ENCODE measurements around the gene GPANK1. TPM values are rescaled to one million over a fixed set of nuclear protein-coding genes. Genes with fewer than 3 reads are reported as not detected.

The GPANK1 gene
- total and polyA plus RNA-seq, 9 donors: 9.8 to 19.0 (median 15.5) TPM

- Histone ChIP-seq H3K36me3 (ENCODE audit: control insufficient read depth, insufficient read depth, low read length) (peaks cover 90% of the 10 kb centered on the region), H3K4me3 (ENCODE audit: low read length) (no peak overlapping the region), H3K27ac (ENCODE audit: low read length) (no peak overlapping the region), H3K9me3 (replicated peaks; ENCODE audit: control insufficient read depth, low read depth, low read length) (no peaks in the 10 kb centered on the region), H3K4me1 (ENCODE audit: control insufficient read depth, insufficient read depth, low read length) (peaks cover 12% of the 10 kb centered on the region), H3K27me3 (ENCODE audit: control insufficient read depth, insufficient read depth, low read length) (no peaks in the 10 kb centered on the region)
- WGBS (ENCODE audit: insufficient coverage): no CpG with 5 or more reads among the region's 4 CpGs
- DNase-seq: no peak
Measured at GRCh38 chr6:31641370-31641769, 23.4 kb downstream of the GPANK1 start.

- H3K27me3 ChIP-seq (ENCODE audit: control insufficient read depth, insufficient read depth, low read length): no peaks in the 10 kb centered on the region
- peaks cover 12% of the 10 kb centered on the region for H3K4me1 ChIP-seq (ENCODE audit: control insufficient read depth, insufficient read depth, low read length)
- no peak for DNase-seq
- H3K4me3 ChIP-seq (ENCODE audit: low read length): no peak overlapping the region
- no peak overlapping the region for H3K27ac ChIP-seq (ENCODE audit: low read length)
- no peaks in the 10 kb centered on the region for H3K9me3 ChIP-seq (replicated peaks; ENCODE audit: control insufficient read depth, low read depth, low read length)
- WGBS (ENCODE audit: insufficient coverage): 89% methylated on average over 3 of the region's 6 CpGs
- H3K36me3 ChIP-seq (ENCODE audit: control insufficient read depth, insufficient read depth, low read length): peaks cover 90% of the 10 kb centered on the region
Measured at GRCh38 chr6:31640612-31641011, 24.2 kb downstream of the GPANK1 start.

- no peak for DNase-seq
- peaks cover 12% of the 10 kb centered on the region for H3K4me1 ChIP-seq (ENCODE audit: control insufficient read depth, insufficient read depth, low read length)
- H3K4me3 ChIP-seq (ENCODE audit: low read length): no peak overlapping the region
- H3K36me3 ChIP-seq (ENCODE audit: control insufficient read depth, insufficient read depth, low read length): peaks cover 92% of the 10 kb centered on the region
- no peaks in the 10 kb centered on the region for H3K27me3 ChIP-seq (ENCODE audit: control insufficient read depth, insufficient read depth, low read length)
- no CpG with 5 or more reads among the region's 10 CpGs for WGBS (ENCODE audit: insufficient coverage)
- H3K27ac ChIP-seq (ENCODE audit: low read length): peak overlapping the region; percentile 13
- no peaks in the 10 kb centered on the region for H3K9me3 ChIP-seq (replicated peaks; ENCODE audit: control insufficient read depth, low read depth, low read length)
Measured at GRCh38 chr6:31639449-31639861, 25.3 kb downstream of the GPANK1 start.

- no peak overlapping the region for H3K4me3 ChIP-seq (ENCODE audit: low read length)
- H3K4me1 ChIP-seq (ENCODE audit: control insufficient read depth, insufficient read depth, low read length): peaks cover 12% of the 10 kb centered on the region
- no peaks in the 10 kb centered on the region for H3K9me3 ChIP-seq (replicated peaks; ENCODE audit: control insufficient read depth, low read depth, low read length)
- no peak for DNase-seq
- H3K36me3 ChIP-seq (ENCODE audit: control insufficient read depth, insufficient read depth, low read length): peaks cover 92% of the 10 kb centered on the region
- no peak overlapping the region for H3K27ac ChIP-seq (ENCODE audit: low read length)
- no peaks in the 10 kb centered on the region for H3K27me3 ChIP-seq (ENCODE audit: control insufficient read depth, insufficient read depth, low read length)
- WGBS (ENCODE audit: insufficient coverage): 96% methylated on average over 3 of the region's 9 CpGs
Measured at GRCh38 chr6:31639043-31639442, 25.8 kb downstream of the GPANK1 start.

GRCh38 chr6:31636698-31637596 is 27.9 kb downstream of the GPANK1 start:
- DNase-seq: no peak
- H3K9me3 ChIP-seq (replicated peaks; ENCODE audit: control insufficient read depth, low read depth, low read length): no peaks in the 10 kb centered on the region

GRCh38 chr6:31634969-31635575 is 29.7 kb downstream of the GPANK1 start:
- no peak overlapping the region for H3K27ac ChIP-seq (ENCODE audit: low read length)
- WGBS (ENCODE audit: insufficient coverage): 88% methylated on average over 10 of the region's 11 CpGs
- H3K36me3 ChIP-seq (ENCODE audit: control insufficient read depth, insufficient read depth, low read length): peaks cover 93% of the 10 kb centered on the region
- H3K4me3 ChIP-seq (ENCODE audit: low read length): no peak overlapping the region
- DNase-seq: no peak
- peaks cover 12% of the 10 kb centered on the region for H3K4me1 ChIP-seq (ENCODE audit: control insufficient read depth, insufficient read depth, low read length)
- no peaks in the 10 kb centered on the region for H3K27me3 ChIP-seq (ENCODE audit: control insufficient read depth, insufficient read depth, low read length)
- H3K9me3 ChIP-seq (replicated peaks; ENCODE audit: control insufficient read depth, low read depth, low read length): no peaks in the 10 kb centered on the region

More at GRCh38 chr6:31636698-31637596, 27.9 kb downstream of the GPANK1 start:
- WGBS (ENCODE audit: insufficient coverage): 76% methylated on average over 17 of the region's 27 CpGs
- Histone ChIP-seq H3K36me3 (ENCODE audit: control insufficient read depth, insufficient read depth, low read length) (peaks cover 93% of the 10 kb centered on the region), H3K4me1 (ENCODE audit: control insufficient read depth, insufficient read depth, low read length) (peaks cover 12% of the 10 kb centered on the region), H3K27ac (ENCODE audit: low read length) (no peak overlapping the region), H3K27me3 (ENCODE audit: control insufficient read depth, insufficient read depth, low read length) (no peaks in the 10 kb centered on the region), H3K4me3 (ENCODE audit: low read length) (no peak overlapping the region)

- Histone ChIP-seq H3K36me3 (ENCODE audit: control insufficient read depth, insufficient read depth, low read length) (peaks cover 93% of the 10 kb centered on the region), H3K4me1 (ENCODE audit: control insufficient read depth, insufficient read depth, low read length) (peaks cover 8% of the 10 kb centered on the region)
- WGBS (ENCODE audit: insufficient coverage): no CpG with 5 or more reads among the region's 3 CpGs
Measured at GRCh38 chr6:31634131-31634530, 30.7 kb downstream of the GPANK1 start.

GRCh38 chr6:31633447-31633846 is 31.4 kb downstream of the GPANK1 start:
- DNase-seq: no peak
- Histone ChIP-seq H3K27ac (ENCODE audit: low read length) (no peak overlapping the region), H3K4me1 (ENCODE audit: control insufficient read depth, insufficient read depth, low read length) (peaks cover 8% of the 10 kb centered on the region), H3K4me3 (ENCODE audit: low read length) (no peak overlapping the region), H3K27me3 (ENCODE audit: control insufficient read depth, insufficient read depth, low read length) (no peaks in the 10 kb centered on the region), H3K9me3 (replicated peaks; ENCODE audit: control insufficient read depth, low read depth, low read length) (no peaks in the 10 kb centered on the region), H3K36me3 (ENCODE audit: control insufficient read depth, insufficient read depth, low read length) (peaks cover 97% of the 10 kb centered on the region)
- WGBS (ENCODE audit: insufficient coverage): 86% methylated on average over 1 of the region's 7 CpGs

More at GRCh38 chr6:31634131-31634530, 30.7 kb downstream of the GPANK1 start:
- Histone ChIP-seq H3K27me3 (ENCODE audit: control insufficient read depth, insufficient read depth, low read length) (no peaks in the 10 kb centered on the region), H3K9me3 (replicated peaks; ENCODE audit: control insufficient read depth, low read depth, low read length) (no peaks in the 10 kb centered on the region), H3K4me3 (ENCODE audit: low read length) (no peak overlapping the region), H3K27ac (ENCODE audit: low read length) (no peak overlapping the region)
- DNase-seq: no peak

GRCh38 chr6:31632279-31632946 is 32.4 kb downstream of the GPANK1 start:
- no peaks in the 10 kb centered on the region for H3K27me3 ChIP-seq (ENCODE audit: control insufficient read depth, insufficient read depth, low read length)
- no peaks in the 10 kb centered on the region for H3K9me3 ChIP-seq (replicated peaks; ENCODE audit: control insufficient read depth, low read depth, low read length)
- WGBS (ENCODE audit: insufficient coverage): 85% methylated on average over 20 of the region's 26 CpGs
- H3K4me1 ChIP-seq (ENCODE audit: control insufficient read depth, insufficient read depth, low read length): peaks cover 8% of the 10 kb centered on the region
- peaks cover 100% of the 10 kb centered on the region for H3K36me3 ChIP-seq (ENCODE audit: control insufficient read depth, insufficient read depth, low read length)
- no peak for DNase-seq
- no peak overlapping the region for H3K27ac ChIP-seq (ENCODE audit: low read length)
- no peak overlapping the region for H3K4me3 ChIP-seq (ENCODE audit: low read length)

Data from muscle of leg (tissue), 11 donors.